HTR-8/SVneo (cell line): ENCODE results near the gene SLIT3.
A peak's percentile ranks its signal among the peaks of the same experiment; 100 is the strongest.

Experiments
- DNase-seq: peaks from one replicate; pipeline ENCODE4 v3.0.0; 2011; ENCODE audit warnings: low spot score, mixed read lengths; ENCODE audit not compliant: insufficient read length
- FAIRE-seq: peaks from 2 replicates; lab custom pipeline; 2011; peaks lifted over from hg19 to GRCh38; lab: Jason Lieb, UNC

The SLIT3 gene

DNA sequence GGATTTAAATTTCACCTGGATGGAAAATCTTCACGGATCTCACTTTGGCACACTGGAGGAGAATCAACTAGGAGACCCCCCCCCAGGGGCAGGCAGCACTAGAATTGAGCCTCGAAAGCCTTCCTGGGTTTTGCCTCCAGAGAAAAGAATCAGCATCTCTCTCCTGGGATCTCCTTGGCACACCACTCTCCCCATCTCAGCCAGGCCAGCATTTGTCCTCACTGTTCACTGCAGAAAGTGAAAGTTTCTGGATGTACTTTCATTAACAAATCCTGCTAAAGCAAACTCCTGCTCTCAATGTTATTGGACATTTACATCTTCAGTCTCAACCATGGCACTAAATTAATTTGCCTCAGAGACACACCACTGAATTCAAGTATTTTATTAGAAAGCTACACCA is 312.2 kb downstream of the SLIT3 start:
- FAIRE-seq (no peak), DNase-seq (no peak)

DNA sequence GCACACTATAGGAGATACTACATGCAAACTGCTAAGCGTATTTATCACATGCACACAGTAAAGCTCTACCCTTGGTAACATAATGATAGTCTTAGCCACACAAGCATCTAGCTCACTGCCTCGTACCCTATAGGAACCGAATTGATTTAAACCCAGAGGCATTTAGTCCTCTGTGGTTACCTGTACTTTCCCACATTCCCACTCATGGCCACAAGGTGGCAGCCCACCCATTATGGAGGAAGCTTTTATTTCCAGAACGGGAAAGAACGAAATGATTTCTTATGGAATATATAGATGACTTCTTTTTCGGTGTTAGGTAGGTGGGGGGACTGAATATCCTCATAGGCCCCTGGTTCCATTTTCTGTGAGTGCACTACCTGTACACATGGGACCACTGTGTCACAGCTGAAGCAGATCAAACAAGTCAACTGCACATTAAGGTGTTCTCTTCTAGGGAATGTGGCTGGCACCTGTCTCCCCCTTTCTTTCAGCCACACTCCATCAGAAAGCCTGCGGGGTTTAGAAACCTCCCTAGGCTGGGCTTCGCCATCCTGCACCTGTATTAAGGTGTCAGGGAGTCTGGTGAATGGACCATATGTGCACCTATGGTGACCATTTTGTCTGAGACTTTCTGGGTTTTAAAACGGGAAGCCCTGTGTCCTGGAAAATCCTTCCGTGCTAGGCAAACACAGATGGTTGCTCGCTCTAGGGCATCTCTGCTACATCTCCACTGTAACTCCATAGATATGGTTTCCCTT is 313.2 kb downstream of the SLIT3 start:
- DNase-seq (peak; percentile 60), FAIRE-seq (peak; percentile 74)

GRCh38 chr5:168985454-168985853 is 315.5 kb downstream of the SLIT3 start:
- no peak for FAIRE-seq
- DNase-seq = no peak

DNA sequence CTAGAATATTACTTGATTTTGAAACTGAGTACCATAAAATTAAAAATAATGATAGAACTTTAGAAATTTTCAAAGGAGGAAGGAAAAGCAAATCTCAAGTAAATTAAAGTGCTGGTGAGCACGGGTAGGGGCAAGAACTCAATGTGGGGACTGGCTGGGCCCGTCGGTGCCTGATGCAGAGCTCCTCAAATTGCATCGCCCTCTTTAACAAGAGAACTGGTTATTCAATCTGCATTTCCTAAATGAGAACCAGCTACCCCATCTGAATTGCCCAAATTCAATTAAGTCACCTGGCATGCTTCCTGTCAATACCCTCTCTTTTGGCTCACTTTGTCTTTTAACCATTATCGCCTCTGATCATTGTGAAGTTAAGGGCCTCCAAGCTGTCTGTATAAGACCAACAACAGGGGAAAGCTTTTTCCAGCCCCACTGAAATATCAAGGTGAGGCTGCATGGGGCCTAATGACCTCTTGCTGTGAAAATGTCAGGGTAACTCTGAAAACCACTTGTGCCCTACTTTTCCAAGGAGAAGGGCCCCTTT is 316.7 kb downstream of the SLIT3 start:
- FAIRE-seq (no peak), DNase-seq (no peak)

GRCh38 chr5:168979135-168979534 is 321.8 kb downstream of the SLIT3 start:
- no peak for FAIRE-seq
- DNase-seq = no peak

- DNase-seq = no peak
Observed at GRCh38 chr5:168978500-168978899, 322.4 kb downstream of the SLIT3 start.

DNA sequence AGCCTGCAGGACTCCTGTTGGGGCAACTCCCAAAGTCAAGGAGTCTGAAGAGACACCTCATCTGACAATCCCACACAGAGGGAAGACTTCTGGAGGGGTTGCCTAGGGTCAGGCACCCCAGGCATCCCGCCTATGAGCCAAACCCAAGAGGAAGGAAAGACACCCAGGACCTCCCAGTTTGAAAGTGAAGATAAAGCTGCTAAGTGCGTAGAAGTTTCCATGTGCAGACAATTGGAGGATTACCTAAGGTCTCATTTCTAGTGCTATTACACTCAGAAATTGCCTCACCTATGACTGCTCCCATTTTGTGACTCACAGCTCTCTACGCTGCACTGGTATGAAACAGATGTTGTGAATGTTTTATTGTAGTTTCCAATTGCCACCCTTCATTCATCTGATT is 322.9 kb downstream of the SLIT3 start:
- DNase-seq = no peak
- no peak for FAIRE-seq

More at GRCh38 chr5:168978500-168978899, 322.4 kb downstream of the SLIT3 start:
- FAIRE-seq = no peak

DNA sequence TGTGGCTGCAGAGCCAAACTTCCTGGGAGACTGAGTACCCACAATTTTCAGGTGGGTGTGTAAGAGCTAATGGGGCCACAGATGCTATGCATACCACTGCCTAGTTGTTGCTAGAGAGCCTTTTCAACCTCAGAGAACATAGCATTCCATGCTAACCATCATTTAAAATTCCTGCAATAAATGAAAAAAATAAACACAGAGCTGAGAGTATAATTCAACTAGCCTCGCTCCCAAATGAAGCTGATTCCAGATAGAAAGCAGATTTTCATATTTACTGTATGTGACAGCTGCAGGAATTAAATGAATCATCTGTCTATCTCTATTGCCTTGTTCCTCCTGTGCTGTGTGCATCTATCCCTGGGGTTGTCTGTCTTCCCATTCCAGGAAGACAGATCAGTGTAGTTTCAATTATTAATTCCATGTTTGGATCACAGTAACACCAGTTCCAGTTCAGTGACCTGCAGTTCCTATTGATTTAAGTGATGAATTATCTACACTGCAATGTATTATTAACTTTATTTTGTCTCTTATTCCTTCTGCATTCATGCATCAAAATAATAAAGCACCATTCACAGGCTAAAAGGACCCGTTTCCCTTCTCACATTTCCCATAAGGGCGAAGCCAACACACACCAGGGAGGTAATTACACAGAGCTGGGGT is 324.5 kb downstream of the SLIT3 start:
- DNase-seq = no peak
- FAIRE-seq = no peak

GRCh38 chr5:168975331-168975730 is 325.6 kb downstream of the SLIT3 start:
- FAIRE-seq = no peak
- DNase-seq = no peak

DNA sequence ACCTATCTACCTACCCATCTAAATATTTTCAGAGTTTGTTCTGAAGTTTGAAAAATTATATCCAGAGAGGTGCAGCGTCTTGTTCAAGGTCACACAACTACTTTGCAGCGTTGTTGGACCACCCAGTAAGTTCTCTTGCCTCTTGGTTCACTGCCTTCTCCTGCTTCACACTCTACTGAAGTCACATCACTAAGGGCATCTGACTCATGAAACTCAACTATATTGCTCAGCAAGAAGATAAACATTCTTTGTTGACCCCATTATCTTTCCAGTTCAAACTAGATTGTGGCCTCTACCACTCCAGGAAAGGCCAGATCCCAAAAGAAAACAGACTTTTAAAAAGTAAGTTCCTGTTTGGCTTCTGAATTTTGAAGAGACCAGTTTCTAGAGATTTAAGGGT is 326.9 kb downstream of the SLIT3 start:
- FAIRE-seq (no peak), DNase-seq (no peak)

DNA sequence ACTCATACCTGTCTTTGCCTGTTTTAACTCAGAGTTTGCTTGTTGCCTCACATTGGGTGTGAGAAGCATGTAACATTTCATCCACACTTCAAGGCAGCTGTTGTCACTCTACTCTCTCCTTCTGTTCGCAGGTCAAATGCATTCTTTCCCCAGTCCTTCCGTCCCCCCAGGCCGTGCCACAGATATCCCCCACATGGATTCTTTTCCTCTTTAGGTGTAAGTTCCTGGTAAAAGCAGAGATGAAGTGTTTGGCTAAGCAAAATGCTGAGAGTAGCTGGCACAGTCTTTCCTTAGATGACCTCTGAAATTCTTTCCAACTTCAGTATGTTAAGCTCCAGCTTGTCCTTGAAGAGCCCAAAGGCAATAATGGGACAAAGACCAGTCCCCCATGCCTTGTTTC is 328.2 kb downstream of the SLIT3 start:
- DNase-seq = no peak
- no peak for FAIRE-seq

- peak; percentile 70 for FAIRE-seq
- DNase-seq = no peak
Observed at GRCh38 chr5:168971100-168971499, 329.8 kb downstream of the SLIT3 start.

GRCh38 chr5:168969326-168969886 is 331.5 kb downstream of the SLIT3 start:
- FAIRE-seq (no peak), DNase-seq (no peak)

GRCh38 chr5:168967882-168968620 is 332.9 kb downstream of the SLIT3 start:
- FAIRE-seq (no peak), DNase-seq (no peak)

DNA sequence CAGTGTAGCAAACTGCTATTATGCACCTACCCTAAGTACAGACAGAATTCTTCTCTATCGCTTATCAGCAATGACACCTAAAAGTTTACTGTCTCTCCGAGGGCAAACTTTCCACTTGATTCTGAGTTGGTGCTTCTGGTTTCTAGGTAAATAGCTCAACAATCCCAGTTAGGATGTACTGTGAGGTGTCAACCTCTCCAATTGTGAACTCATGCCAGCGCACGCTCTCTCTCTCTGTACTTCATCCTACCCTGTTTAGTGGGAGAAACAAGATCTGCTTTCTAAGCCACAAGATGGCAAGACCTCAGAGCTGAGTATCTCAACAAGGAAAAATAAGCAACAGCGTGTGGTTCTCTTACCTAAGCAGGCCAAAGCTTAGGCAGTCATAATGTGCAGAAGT is 335.3 kb downstream of the SLIT3 start:
- FAIRE-seq = no peak
- no peak for DNase-seq

GRCh38 chr5:168964182-168964581 is 336.8 kb downstream of the SLIT3 start:
- no peak for DNase-seq
- no peak for FAIRE-seq

- no peak for FAIRE-seq
- no peak for DNase-seq
Observed at GRCh38 chr5:168962306-168962705, 338.6 kb downstream of the SLIT3 start.

GRCh38 chr5:168961681-168962080 is 339.3 kb downstream of the SLIT3 start:
- FAIRE-seq (no peak), DNase-seq (no peak)

DNA sequence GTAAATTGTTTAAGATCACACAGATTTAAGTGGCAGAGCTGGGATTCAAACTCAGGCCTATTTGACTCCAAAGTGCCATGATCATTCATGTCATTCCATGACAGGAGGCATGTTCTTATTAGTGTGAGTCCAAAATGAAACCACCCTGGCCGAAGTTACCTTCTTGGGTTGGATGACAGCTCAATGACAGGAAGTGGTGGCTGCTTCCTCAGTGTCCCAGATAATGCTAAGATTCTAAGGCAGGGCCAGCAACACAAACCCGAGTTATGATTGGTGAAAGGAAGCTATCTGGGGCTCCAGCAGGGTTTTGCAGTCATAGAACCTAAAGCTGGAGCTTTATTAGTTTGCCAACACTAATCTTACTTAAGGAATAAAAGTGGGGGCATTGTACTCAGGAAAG is 340.4 kb downstream of the SLIT3 start:
- FAIRE-seq = no peak
- no peak for DNase-seq

GRCh38 chr5:168953351-168953750 is 347.6 kb downstream of the SLIT3 start:
- no peak for FAIRE-seq

DNA sequence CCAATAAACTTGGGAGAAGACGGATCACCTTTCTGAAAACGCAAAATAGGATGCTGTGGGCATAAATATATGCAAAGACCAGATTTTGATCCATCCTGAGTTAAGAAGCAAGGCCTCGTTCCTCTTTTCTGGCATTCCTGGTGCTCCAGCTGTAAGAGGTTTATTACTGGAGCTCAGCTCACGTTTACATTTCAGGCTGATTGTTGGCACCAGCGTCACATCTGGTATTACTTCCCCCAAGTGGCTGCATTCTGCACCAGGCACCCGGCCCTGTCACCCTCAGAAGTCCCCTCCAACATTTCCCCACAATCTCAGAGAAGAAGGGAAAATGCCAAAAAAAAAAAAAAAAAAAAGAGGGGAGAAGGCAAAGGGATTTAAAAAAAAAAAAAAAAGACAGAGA is 348.7 kb downstream of the SLIT3 start:
- FAIRE-seq (no peak), DNase-seq (no peak)

More at GRCh38 chr5:168953351-168953750, 347.6 kb downstream of the SLIT3 start:
- DNase-seq = no peak
